ENCODE measurements around the gene NSRP1. TPM values are rescaled to one million over a fixed set of nuclear protein-coding genes. Genes with fewer than 3 reads are reported as not detected.
"Not testable (repeated sequence)": the region's sequence is repeated elsewhere in the genome, so short reads cannot be mapped to it uniquely, and the experiment has no call there.

NSRP1 gene
- total and polyA plus RNA-seq, 2 experiments from 2014 or later: 7.7 to 54.8 TPM

GRCh38 chr17:30228011-30228410, 111.4 kb downstream of the NSRP1 start:
- H3K4me2 ChIP-seq (ENCODE audit: unreplicated experiment): no peak overlapping the region
- H4K20me1 ChIP-seq (ENCODE audit: insufficient read depth): no peaks in the 10 kb centered on the region
- DNase-seq: no peak
- no peak overlapping the region for H3K27ac ChIP-seq
- 0 out of 2 replicates have a peak, but pooled peaks cover 4% of the 10 kb centered on the region for H3K27me3 ChIP-seq (replicated peaks; ENCODE audit: insufficient read depth)
- no peaks in the 10 kb centered on the region for H3F3A ChIP-seq (ENCODE audit: insufficient read depth)
- in situ Hi-C loops (cut with MboI): no loop called here
- H3K9me3 ChIP-seq (ENCODE audit: low read depth): no peaks in the 10 kb centered on the region
- H3K9ac ChIP-seq: no peak overlapping the region
- 98 to 100% methylated on average over 3 of the region's 3 CpGs for WGBS, 2 experiments (ENCODE audit: low coverage in 1 of 2, low lambda C conversion rate in 2 of 2, missing lambda C conversion rate in 2 of 2)
- no peak overlapping the region for H3K4me3 ChIP-seq
- H2AFZ ChIP-seq: no peak overlapping the region
- no peaks in the 10 kb centered on the region for H3K36me3 ChIP-seq (ENCODE audit: low read depth)
- H3K79me2 ChIP-seq (ENCODE audit: insufficient read depth): no peaks in the 10 kb centered on the region
- H3K4me1 ChIP-seq (ENCODE audit: insufficient read depth): no peaks in the 10 kb centered on the region
- no peaks in the 10 kb centered on the region for H3K9me2 ChIP-seq (ENCODE audit: insufficient read depth)
- TF ChIP-seq EZH2phosphoT487 (IDR thresholded peaks at IDR 0.05; ENCODE audit: insufficient read depth, low read depth) (no peak), EZH2 (IDR thresholded peaks at IDR 0.05; ENCODE audit: insufficient read depth, poor library complexity, severe bottlenecking) (no peak)

GRCh38 chr17:30229012-30229411, 112.4 kb downstream of the NSRP1 start:
- H3K4me2 ChIP-seq (ENCODE audit: unreplicated experiment): peak overlapping the region; percentile 60
- in situ Hi-C loops (cut with MboI): no loop called here
- H2AFZ ChIP-seq: no peak overlapping the region
- TF ChIP-seq EZH2 (IDR thresholded peaks at IDR 0.05; ENCODE audit: insufficient read depth, poor library complexity, severe bottlenecking): no peak
- TF ChIP-seq EZH2phosphoT487 (IDR thresholded peaks at IDR 0.05; ENCODE audit: insufficient read depth, low read depth): no peak
- no peaks in the 10 kb centered on the region for H3K36me3 ChIP-seq (ENCODE audit: low read depth)
- no peaks in the 10 kb centered on the region for H3K9me3 ChIP-seq (ENCODE audit: low read depth)
- 6 to 9% methylated on average over 7 of the region's 7 CpGs for WGBS, 2 experiments (ENCODE audit: low coverage in 1 of 2, low lambda C conversion rate in 2 of 2, missing lambda C conversion rate in 2 of 2)
- no peaks in the 10 kb centered on the region for H4K20me1 ChIP-seq (ENCODE audit: insufficient read depth)
- DNase-seq: peak; percentile 62
- no peaks in the 10 kb centered on the region for H3K9me2 ChIP-seq (ENCODE audit: insufficient read depth)
- no peak overlapping the region for H3K9ac ChIP-seq
- no peaks in the 10 kb centered on the region for H3F3A ChIP-seq (ENCODE audit: insufficient read depth)
- H3K4me3 ChIP-seq: peak overlapping the region; percentile 51
- no peak overlapping the region for H3K27ac ChIP-seq
- H3K79me2 ChIP-seq (ENCODE audit: insufficient read depth): no peaks in the 10 kb centered on the region
- H3K27me3 ChIP-seq (replicated peaks; ENCODE audit: insufficient read depth): peaks cover 12% of the 10 kb centered on the region; the same call in 1 of the 2 replicates
- no peaks in the 10 kb centered on the region for H3K4me1 ChIP-seq (ENCODE audit: insufficient read depth)

- WGBS, 2 experiments (ENCODE audit: low coverage in 1 of 2, low lambda C conversion rate in 2 of 2, missing lambda C conversion rate in 2 of 2): 25% methylated on average over 1 of the region's 1 CpG
- H3K36me3 ChIP-seq (ENCODE audit: low read depth); H3K27ac ChIP-seq; H3K4me3 ChIP-seq; H3K9ac ChIP-seq; H2AFZ ChIP-seq; in situ Hi-C loops (cut with MboI); H3K79me2 ChIP-seq (ENCODE audit: insufficient read depth); H3K4me2 ChIP-seq (ENCODE audit: unreplicated experiment); H4K20me1 ChIP-seq (ENCODE audit: insufficient read depth); H3K9me3 ChIP-seq (ENCODE audit: low read depth); DNase-seq; H3K4me1 ChIP-seq (ENCODE audit: insufficient read depth); H3K9me2 ChIP-seq (ENCODE audit: insufficient read depth); H3F3A ChIP-seq (ENCODE audit: insufficient read depth): not testable (repeated sequence)
- H3K27me3 ChIP-seq (replicated peaks; ENCODE audit: insufficient read depth): peaks cover 22% of the 10 kb centered on the region
Observed at GRCh38 chr17:30230009-30230408, 113.4 kb downstream of the NSRP1 start.

GRCh38 chr17:30230596-30231125, 114.0 kb downstream of the NSRP1 start:
- Histone ChIP-seq H3K9me3 (ENCODE audit: low read depth) (no peaks in the 10 kb centered on the region), H3K4me3 (no peak overlapping the region), H3K4me1 (ENCODE audit: insufficient read depth) (no peaks in the 10 kb centered on the region), H3K27ac (no peak overlapping the region), H3K27me3 (replicated peaks; ENCODE audit: insufficient read depth) (peaks cover 27% of the 10 kb centered on the region), H3K36me3 (ENCODE audit: low read depth) (no peaks in the 10 kb centered on the region), H3K4me2 (ENCODE audit: unreplicated experiment) (no peak overlapping the region), H3F3A (ENCODE audit: insufficient read depth) (no peaks in the 10 kb centered on the region), H4K20me1 (ENCODE audit: insufficient read depth) (no peaks in the 10 kb centered on the region), H2AFZ (no peak overlapping the region), H3K9ac (no peak overlapping the region), H3K9me2 (ENCODE audit: insufficient read depth) (no peaks in the 10 kb centered on the region), H3K79me2 (ENCODE audit: insufficient read depth) (no peaks in the 10 kb centered on the region)
- 90 to 94% methylated on average over 7 of the region's 7 CpGs for WGBS, 2 experiments (ENCODE audit: low coverage in 1 of 2, low lambda C conversion rate in 2 of 2, missing lambda C conversion rate in 2 of 2)
- TF ChIP-seq EZH2 (IDR thresholded peaks at IDR 0.05; ENCODE audit: insufficient read depth, poor library complexity, severe bottlenecking) (no peak), EZH2phosphoT487 (IDR thresholded peaks at IDR 0.05; ENCODE audit: insufficient read depth, low read depth) (no peak)
- in situ Hi-C loops (cut with MboI): no loop called here
- DNase-seq: peak; percentile 54

Data from GM23248 (cell line).